Caco-2 (cell line): ENCODE data around the gene ZNF804B. TPM values are rescaled to one million over a fixed set of nuclear protein-coding genes. Genes with fewer than 3 reads are reported as not detected.

Experiments
- BruUV-seq: library from RNA; stranded (reverse); fragments of 400-500 nt; replicated peaks from 2 replicates; lab custom pipeline; 2021; lab: Mats Ljungman, UMichigan
- CTCF ChIA-PET: fragments of 300-600 bp; sonication (Branson Sonifier 250); formaldehyde crosslinking; loops from one replicate; lab custom pipeline; 2022; ENCODE audit warnings: antibody characterized with exemption; lab: Charles Lee
- POLR2A ChIA-PET: fragments of 300-600 bp; sonication (Branson Sonifier 250); formaldehyde crosslinking; loops from one replicate; lab custom pipeline; 2022; ENCODE audit warnings: antibody characterized with exemption; lab: Charles Lee
- DNase-seq, 2 experiments: peaks; one replicate each; pipeline versions ENCODE4 v3.0.0 to v3.0.0-alpha.2; 2020 to 2022
- H3K27me3 ChIP-seq: replicated peaks from 2 replicates; pipeline ENCODE4 v1.6.0; 2011; ENCODE audit warnings: low read length; ENCODE audit not compliant: control insufficient read depth, insufficient read depth
- H3K36me3 ChIP-seq: 2 replicates; pipeline ENCODE4 v1.5.1; 2011; ENCODE audit warnings: low read length; ENCODE audit not compliant: control insufficient read depth, insufficient read depth
- H3K4me1 ChIP-seq: fragments of 250-450 bp; sonication (Bioruptor Pico); 2 replicates; pipeline ENCODE4 v1.5.1; 2020; ENCODE audit warnings: mild to moderate bottlenecking
- H3K4me3 ChIP-seq: 2 replicates; pipeline ENCODE4 v1.5.1; 2011; ENCODE audit warnings: low read depth, mild to moderate bottlenecking, control low read depth, low read length
- H3K9me3 ChIP-seq: fragments of 250-450 bp; sonication (Bioruptor Pico); 2 replicates; pipeline ENCODE4 v1.5.1; 2020; ENCODE audit warnings: mild to moderate bottlenecking, moderate library complexity
- H3K27ac Mint-ChIP-seq: one replicate; pipeline ENCODE4 v1.8.0; 2022; ENCODE audit warnings: mixed read lengths; ENCODE audit not compliant: unreplicated experiment
- H3K27me3 Mint-ChIP-seq: one replicate; pipeline ENCODE4 v1.8.0; 2022; ENCODE audit warnings: mixed read lengths; ENCODE audit not compliant: insufficient read depth, unreplicated experiment
- H3K36me3 Mint-ChIP-seq: one replicate; pipeline ENCODE4 v1.8.0; 2022; ENCODE audit warnings: mild to moderate bottlenecking, mixed read lengths; ENCODE audit not compliant: insufficient read depth, unreplicated experiment
- H3K4me1 Mint-ChIP-seq: one replicate; pipeline ENCODE4 v1.8.0; 2022; ENCODE audit warnings: low read depth, mixed read lengths; ENCODE audit not compliant: unreplicated experiment
- H3K4me3 Mint-ChIP-seq: one replicate; pipeline ENCODE4 v1.8.0; 2022; ENCODE audit warnings: mild to moderate bottlenecking, moderate library complexity, mixed read lengths; ENCODE audit not compliant: unreplicated experiment
- H3K9me3 Mint-ChIP-seq: one replicate; pipeline ENCODE4 v1.8.0; 2022; ENCODE audit warnings: mixed read lengths; ENCODE audit not compliant: unreplicated experiment
- intact Hi-C: fragments of 100-400 bp; cut with micrococcal nuclease; formaldehyde crosslinking; loops from one replicate; pipeline ENCODE4 v1.10.0; 2022; ENCODE audit not compliant: unreplicated experiment
- total RNA-seq: library from RNA; stranded (reverse); gene quantifications from 2 replicates; pipeline ENCODE4 v1.2.3, GENCODE V29; 2022
- TF ChIP-seq, protein P1 (sequence below), 2 experiments: fragments of 200-600 bp in 1 of 2; IDR thresholded peaks; 1 replicate in 1 of 2; 2 replicates in 1 of 2; pipeline versions ENCODE4 v1.5.1 to v1.8.0; 2011 to 2022; ENCODE audit warnings: antibody characterized with exemption in 1 of 2, control low read depth in 1 of 2, inconsistent platforms in 1 of 2, low read depth in 1 of 2, low read length in 1 of 2, mild to moderate bottlenecking in 1 of 2, moderate library complexity in 1 of 2; ENCODE audit not compliant: insufficient read depth in 1 of 2, severe bottlenecking in 1 of 2, unreplicated experiment in 1 of 2

The ZNF804B gene
- total RNA-seq, 1 experiment from 2014 or later = not detected

GRCh38 chr7:89246196-89246595 is 486.7 kb downstream of the ZNF804B start:
- Histone ChIP-seq H3K27me3 (no peaks in the 10 kb centered on the region), H3K4me3 (no peak overlapping the region), H3K4me1 (no peaks in the 10 kb centered on the region), H3K9me3 (peaks cover 4% of the 10 kb centered on the region; the same call in 1 of the 2 replicates), H3K36me3 (no peaks in the 10 kb centered on the region)
- ChIA-PET CTCF (no interaction called here), POLR2A (no interaction called here)
- BruUV-seq = no TSS peak
- H3K4me3 Mint-ChIP-seq = no peak overlapping the region
- H3K4me1 Mint-ChIP-seq = no peaks in the 10 kb centered on the region
- intact Hi-C loops = no loop called here
- no peak overlapping the region for H3K27ac Mint-ChIP-seq
- TF ChIP-seq, protein P1, sequence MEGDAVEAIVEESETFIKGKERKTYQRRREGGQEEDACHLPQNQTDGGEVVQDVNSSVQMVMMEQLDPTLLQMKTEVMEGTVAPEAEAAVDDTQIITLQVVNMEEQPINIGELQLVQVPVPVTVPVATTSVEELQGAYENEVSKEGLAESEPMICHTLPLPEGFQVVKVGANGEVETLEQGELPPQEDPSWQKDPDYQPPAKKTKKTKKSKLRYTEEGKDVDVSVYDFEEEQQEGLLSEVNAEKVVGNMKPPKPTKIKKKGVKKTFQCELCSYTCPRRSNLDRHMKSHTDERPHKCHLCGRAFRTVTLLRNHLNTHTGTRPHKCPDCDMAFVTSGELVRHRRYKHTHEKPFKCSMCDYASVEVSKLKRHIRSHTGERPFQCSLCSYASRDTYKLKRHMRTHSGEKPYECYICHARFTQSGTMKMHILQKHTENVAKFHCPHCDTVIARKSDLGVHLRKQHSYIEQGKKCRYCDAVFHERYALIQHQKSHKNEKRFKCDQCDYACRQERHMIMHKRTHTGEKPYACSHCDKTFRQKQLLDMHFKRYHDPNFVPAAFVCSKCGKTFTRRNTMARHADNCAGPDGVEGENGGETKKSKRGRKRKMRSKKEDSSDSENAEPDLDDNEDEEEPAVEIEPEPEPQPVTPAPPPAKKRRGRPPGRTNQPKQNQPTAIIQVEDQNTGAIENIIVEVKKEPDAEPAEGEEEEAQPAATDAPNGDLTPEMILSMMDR (IDR thresholded peaks at IDR 0.05; ENCODE audit: insufficient read depth in 1 of 2, low read depth in 1 of 2, low read length in 1 of 2, severe bottlenecking in 1 of 2, unreplicated experiment in 1 of 2) = no peak
- peaks cover 9% of the 10 kb centered on the region for H3K9me3 Mint-ChIP-seq
- H3K36me3 Mint-ChIP-seq = no peaks in the 10 kb centered on the region
- H3K27me3 Mint-ChIP-seq = no peaks in the 10 kb centered on the region
- DNase-seq = no peak

DNA sequence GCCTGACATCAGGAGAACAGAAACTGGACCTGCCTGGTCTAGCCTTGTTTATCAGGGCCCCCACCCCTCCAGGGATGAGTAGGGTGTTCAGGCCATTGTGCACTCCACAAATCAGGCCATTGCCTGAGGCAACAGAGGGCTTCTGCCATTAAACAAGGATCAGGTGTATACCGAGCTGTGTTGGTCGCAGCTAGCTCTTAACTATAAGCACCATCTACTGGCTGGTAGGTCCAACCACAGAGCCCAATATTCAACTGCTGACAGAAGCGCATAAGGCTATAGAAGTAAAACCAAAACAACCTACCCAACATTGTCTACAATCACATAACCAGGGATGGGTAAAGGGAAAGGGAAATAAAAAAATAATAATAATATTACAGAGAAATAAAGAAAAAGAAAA is 487.7 kb downstream of the ZNF804B start:
- Histone ChIP-seq H3K4me1 (no peaks in the 10 kb centered on the region), H3K36me3 (no peaks in the 10 kb centered on the region), H3K4me3 (no peak overlapping the region), H3K27me3 (no peaks in the 10 kb centered on the region), H3K9me3 (peaks cover 4% of the 10 kb centered on the region; the same call in 1 of the 2 replicates)
- no TSS peak for BruUV-seq
- H3K27ac Mint-ChIP-seq = no peak overlapping the region
- H3K36me3 Mint-ChIP-seq = no peaks in the 10 kb centered on the region
- CTCF ChIA-PET = no interaction called here
- POLR2A ChIA-PET = no interaction called here
- no peaks in the 10 kb centered on the region for H3K27me3 Mint-ChIP-seq
- H3K9me3 Mint-ChIP-seq = peaks cover 14% of the 10 kb centered on the region
- intact Hi-C loops = no loop called here
- TF ChIP-seq, protein P1 (IDR thresholded peaks at IDR 0.05; ENCODE audit: insufficient read depth in 1 of 2, low read depth in 1 of 2, low read length in 1 of 2, severe bottlenecking in 1 of 2, unreplicated experiment in 1 of 2) = no peak
- no peaks in the 10 kb centered on the region for H3K4me1 Mint-ChIP-seq
- no peak for DNase-seq
- no peak overlapping the region for H3K4me3 Mint-ChIP-seq

GRCh38 chr7:89259085-89259484 is 499.6 kb downstream of the ZNF804B start:
- Histone ChIP-seq H3K9me3 (no peaks in the 10 kb centered on the region), H3K36me3 (no peaks in the 10 kb centered on the region), H3K4me1 (no peaks in the 10 kb centered on the region), H3K27me3 (no peaks in the 10 kb centered on the region), H3K4me3 (no peak overlapping the region)
- ChIA-PET CTCF (no interaction called here), POLR2A (no interaction called here)
- H3K36me3 Mint-ChIP-seq = no peaks in the 10 kb centered on the region
- H3K4me1 Mint-ChIP-seq = no peaks in the 10 kb centered on the region
- no peak overlapping the region for H3K27ac Mint-ChIP-seq
- BruUV-seq = no TSS peak
- H3K27me3 Mint-ChIP-seq = no peaks in the 10 kb centered on the region
- TF ChIP-seq, protein P1 (IDR thresholded peaks at IDR 0.05; ENCODE audit: insufficient read depth in 1 of 2, low read depth in 1 of 2, low read length in 1 of 2, severe bottlenecking in 1 of 2, unreplicated experiment in 1 of 2) = no peak
- no peak overlapping the region for H3K4me3 Mint-ChIP-seq
- DNase-seq = no peak
- no peaks in the 10 kb centered on the region for H3K9me3 Mint-ChIP-seq
- intact Hi-C loops = no loop called here
